Astrocyte of the hippocampus (primary cell): Measurements from ENCODE around the gene NPIPA7.
"Not testable (repeated sequence)": the region's sequence is repeated elsewhere in the genome, so short reads cannot be mapped to it uniquely, and the experiment has no call there.

Source experiments
- DNase-seq: peaks from one replicate; pipeline ENCODE4 v3.0.0; 2011; ENCODE audit warnings: low read depth, low spot score

Gene NPIPA7

DNA sequence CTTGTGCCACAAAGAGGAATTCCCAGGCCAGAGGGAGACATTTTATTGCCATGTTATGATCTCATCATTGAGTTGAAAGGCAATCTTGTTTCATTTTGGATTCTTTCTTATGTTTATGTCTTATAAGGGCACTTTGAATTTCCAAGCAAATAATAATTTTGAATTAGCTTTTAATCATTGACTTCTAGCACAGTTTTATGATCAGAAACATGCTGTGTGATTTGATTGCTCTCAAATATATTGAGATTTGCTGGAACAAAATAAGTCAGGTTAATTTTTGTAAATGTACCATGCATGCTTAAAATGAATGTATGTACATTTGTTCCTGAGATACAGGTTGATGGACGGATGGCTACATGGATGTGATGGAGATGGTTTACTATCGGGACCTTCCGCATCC, at the start of gene NPIPA7:
NPIPA7 (plus strand) TSS at position 301 of the 400 bp plus-strand sequence. CDS start 105 bp downstream, outside the sequence.
- not testable (repeated sequence) for DNase-seq

GRCh38 chr16:16331466-16331865, 47.5 kb upstream of the NPIPA7 start:
- DNase-seq, result not testable (repeated sequence)

DNA sequence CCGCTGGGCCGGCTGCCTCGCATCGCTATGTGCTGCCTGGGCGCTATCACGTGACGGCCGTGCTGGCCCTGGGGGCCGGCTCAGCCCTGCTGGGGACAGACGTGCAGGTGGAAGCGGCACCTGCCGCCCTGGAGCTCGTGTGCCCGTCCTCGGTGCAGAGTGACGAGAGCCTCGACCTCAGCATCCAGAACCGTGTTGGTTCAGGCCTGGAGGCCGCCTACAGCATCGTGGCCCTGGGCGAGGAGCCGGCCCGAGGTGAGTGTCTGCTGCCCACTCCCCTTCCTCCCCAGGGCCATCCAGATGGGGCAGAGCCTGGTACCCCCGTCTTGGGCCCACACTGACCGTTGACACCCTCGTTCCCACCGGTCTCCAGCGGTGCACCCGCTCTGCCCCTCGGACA, 21.4 kb upstream of the NPIPA7 start:
- DNase-seq, result not testable (repeated sequence)

DNA sequence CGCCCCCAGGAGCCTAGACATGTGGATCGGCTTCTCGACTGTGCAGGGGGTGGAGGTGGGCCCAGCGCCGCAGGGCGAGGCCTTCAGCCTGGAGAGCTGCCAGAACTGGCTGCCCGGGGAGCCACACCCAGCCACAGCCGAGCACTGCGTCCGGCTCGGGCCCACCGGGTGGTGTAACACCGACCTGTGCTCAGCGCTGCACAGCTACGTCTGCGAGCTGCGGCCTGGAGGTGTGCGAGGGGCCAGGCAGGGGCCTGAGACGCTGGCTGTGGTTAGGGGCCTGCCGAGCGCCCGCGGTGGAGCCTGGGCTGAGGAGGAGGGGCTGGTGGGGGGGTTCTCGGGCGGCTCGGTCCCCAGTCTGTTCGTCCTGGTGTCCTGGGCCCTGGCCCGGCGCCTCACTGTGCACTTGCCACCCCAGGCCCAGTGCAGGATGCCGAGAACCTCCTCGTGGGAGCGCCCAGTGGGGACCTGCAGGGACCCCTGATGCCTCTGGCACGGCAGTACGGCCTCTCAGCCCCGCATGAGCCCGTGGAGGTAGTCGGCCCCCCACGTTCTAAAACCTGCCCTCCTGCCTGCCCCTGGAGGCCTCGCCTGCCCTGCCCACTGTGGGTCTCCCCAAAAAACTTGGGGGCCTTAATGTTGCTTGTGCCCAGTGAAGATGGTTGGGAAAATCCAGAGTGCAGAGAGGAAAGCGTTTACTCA, 20.2 kb upstream of the NPIPA7 start:
- not testable (repeated sequence) for DNase-seq

DNA sequence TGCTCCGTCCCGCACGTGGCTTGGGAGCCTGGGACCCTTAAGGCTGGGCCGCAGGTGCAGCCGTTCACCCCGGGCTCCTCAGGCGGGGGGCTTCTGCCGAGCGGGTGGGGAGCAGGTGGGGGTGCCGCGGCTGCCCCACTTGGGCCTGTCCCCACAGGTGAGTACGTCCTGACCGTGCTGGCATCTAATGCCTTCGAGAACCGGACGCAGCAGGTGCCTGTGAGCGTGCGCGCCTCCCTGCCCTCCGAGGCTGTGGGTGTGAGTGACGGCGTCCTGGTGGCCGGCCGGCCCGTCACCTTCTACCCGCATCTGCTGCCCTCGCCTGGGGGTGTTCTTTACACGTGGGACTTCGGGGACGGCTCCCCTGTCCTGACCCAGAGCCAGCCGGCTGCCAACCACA, 15.3 kb upstream of the NPIPA7 start:
- DNase-seq, result not testable (repeated sequence)

GRCh38 chr16:16364100-16364499, 14.8 kb upstream of the NPIPA7 start:
- DNase-seq, result not testable (repeated sequence)

DNA sequence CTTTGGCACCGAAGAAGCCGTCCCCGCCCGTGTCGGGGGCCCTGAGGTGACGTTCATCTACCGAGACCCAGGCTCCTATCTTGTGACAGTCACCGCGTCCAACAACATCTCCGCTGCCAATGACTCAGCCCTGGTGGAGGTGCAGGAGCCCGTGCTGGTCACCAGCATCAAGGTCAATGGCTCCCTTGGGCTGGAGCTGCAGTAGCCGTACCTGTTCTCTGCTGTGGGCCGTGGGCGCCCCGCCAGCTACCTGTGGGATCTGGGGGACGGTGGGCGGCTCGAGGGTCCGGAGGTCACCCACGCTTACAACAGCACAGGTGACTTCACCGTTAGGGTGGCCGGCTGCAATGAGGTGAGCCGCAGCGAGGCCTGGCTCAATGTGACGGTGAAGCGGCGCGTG, 14.2 kb upstream of the NPIPA7 start:
- DNase-seq, result not testable (repeated sequence)

- DNase-seq, result not testable (repeated sequence)
Measured at GRCh38 chr16:16365319-16365718, 13.6 kb upstream of the NPIPA7 start.

DNA sequence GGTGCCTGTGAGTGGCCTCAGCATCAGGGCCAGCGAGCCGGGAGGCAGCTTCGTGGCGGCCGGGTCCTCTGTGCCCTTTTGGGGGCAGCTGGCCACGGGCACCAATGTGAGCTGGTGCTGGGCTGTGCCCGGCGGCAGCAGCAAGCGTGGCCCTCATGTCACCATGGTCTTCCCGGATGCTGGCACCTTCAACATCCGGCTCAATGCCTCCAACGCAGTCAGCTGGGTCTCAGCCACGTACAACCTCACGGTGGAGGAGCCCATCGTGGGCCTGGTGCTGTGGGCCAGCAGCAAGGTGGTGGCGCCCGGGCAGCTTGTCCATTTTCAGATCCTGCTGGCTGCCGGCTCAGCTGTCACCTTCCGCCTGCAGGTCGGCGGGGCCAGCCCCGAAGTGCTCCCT, 13.1 kb upstream of the NPIPA7 start:
- DNase-seq, result not testable (repeated sequence)

GRCh38 chr16:16366552-16367284, 12.2 kb upstream of the NPIPA7 start:
- DNase-seq, result not testable (repeated sequence)

DNA sequence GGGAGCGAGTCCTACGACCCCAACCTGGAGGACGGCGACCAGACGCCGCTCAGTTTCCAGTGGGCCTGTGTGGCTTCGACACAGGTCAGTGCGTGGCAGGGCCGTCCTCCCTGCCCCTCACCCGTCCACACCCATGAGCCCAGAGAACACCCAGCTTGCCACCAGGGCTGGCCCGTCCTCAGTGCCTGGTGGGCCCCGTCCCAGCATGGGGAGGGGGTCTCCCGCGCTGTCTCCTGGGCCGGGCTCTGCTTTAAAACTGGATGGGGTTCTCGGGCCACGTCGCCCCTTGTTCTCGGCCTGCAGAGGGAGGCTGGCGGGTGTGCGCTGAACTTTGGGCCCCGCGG, 11.7 kb upstream of the NPIPA7 start:
- DNase-seq, result not testable (repeated sequence)

DNA sequence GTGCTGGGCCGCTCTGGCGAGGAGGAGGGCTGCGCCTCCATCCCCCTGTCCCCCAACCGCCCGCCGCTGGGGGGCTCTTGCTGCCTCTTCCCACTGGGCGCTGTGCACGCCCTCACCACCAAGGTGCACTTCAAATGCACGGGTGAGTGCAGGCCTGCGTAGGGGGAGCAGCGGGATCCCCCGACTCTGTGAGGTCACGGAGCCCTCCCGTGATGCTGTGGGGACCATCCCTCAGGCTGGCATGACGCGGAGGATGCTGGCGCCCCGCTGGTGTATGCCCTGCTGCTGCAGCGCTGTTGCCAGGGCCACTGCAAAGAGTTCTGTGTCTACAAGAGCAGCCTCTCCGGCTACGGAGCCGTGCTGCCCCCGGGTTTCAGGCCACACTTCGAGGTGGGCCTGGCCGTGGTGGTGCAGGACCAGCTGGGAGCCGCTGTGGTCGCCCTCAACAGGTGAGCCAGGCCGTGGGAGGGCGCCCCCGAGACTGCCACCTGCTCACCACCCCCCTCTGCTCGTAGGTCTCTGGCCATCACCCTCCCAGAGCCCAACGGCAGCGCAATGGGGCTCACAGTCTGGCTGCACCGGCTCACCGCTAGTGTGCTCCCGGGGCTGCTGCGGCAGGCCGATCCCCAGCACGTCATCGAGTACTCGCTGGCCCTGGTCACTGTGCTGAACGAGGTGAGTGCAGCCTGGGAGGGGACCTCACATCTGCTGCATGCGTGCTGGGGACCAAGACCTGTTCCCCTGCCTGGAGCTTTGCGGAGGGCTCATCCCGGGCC, 9.7 kb upstream of the NPIPA7 start:
- not testable (repeated sequence) for DNase-seq

DNA sequence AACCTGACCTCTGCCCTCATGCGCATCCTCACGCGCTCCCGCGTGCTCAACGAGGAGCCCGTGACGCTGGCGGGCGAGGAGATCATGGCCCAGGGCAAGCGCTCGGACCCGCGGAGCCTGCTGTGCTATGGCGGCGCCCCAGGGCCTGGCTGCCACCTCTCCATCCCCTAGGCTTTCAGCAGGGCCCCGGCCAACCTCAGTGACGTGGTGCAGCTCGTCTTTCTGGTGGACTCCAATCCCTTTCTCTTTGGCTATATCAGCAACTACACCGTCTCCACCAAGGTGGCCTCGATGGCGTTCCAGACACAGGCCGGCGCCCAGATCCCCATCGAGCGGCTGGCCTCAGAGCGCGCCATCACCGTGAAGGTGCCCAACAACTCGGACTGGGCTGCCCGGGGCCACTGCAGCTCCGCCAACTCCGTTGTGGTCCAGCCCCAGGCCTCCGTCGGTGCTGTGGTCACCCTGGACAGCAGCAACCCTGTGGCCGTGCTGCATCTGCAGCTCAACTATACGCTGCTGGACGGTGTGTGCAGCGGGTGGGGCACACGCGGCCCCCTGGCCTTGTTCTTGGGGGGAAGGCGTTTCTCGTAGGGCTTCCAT, 7.7 kb upstream of the NPIPA7 start:
- DNase-seq, result not testable (repeated sequence)

DNA sequence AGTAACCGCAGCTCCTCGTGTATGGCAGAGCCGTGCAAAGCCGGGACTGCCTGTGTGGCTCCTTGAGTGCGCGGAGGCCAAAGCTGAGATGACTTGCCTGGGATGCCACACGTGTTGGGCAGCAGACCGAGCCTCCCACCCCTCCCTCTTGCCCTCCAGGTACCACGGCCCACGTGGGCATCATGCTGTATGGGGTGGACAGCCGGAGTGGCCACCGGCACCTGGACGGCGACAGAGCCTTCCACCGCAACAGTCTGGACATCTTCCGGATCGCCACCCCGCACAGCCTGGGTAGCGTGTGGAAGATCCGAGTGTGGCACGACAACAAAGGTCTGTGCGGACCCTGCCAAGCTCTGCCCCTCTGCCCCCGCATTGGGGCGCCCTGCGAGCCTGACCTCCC, 4.7 kb upstream of the NPIPA7 start:
- not testable (repeated sequence) for DNase-seq

- not testable (repeated sequence) for DNase-seq
Measured at GRCh38 chr16:16399685-16400084, 20.7 kb downstream of the NPIPA7 start.

DNA sequence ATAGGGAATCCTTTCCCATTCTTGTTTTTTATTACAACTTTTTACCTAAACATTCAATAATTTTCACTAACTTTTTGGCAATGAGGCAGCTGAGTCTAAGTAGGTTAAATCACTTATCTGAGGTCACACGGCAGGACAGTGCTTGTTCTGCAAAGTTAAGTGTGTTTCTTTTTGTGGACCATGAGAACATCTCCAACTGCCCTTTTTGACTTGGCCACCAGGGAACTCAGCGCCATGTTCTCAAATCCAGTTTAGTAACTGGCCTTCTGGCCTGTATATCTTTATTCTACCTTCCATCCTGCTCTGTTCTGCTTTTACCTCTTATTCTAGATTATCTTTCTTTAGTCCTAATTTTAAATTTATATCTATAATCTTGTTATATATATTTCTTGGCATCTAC, 23.4 kb downstream of the NPIPA7 start:
- not testable (repeated sequence) for DNase-seq

- not testable (repeated sequence) for DNase-seq
Measured at GRCh38 chr16:16404283-16404682, 25.3 kb downstream of the NPIPA7 start.

DNA sequence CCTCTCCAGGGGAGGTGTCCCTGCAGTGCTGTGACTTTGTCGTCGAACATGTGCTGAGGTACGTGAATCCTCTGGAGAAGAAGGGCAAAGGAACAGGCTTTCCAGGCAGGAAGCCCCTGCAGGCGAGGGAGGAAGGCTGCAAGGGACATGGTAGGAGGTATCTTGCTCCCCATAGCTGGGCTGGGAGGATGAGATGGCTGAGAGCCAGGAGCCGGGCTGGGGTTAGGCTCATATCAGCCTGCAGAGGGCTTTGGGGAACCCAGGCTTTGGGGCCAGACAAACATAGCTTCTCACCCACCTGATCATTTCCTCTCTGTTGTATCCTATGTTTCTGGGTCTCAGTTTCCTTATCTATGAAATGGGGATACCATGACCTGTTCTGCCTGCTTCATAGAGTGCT, 26.5 kb downstream of the NPIPA7 start:
- DNase-seq, result not testable (repeated sequence)

- not testable (repeated sequence) for DNase-seq
Measured at GRCh38 chr16:16408430-16408829, 29.5 kb downstream of the NPIPA7 start.

DNA sequence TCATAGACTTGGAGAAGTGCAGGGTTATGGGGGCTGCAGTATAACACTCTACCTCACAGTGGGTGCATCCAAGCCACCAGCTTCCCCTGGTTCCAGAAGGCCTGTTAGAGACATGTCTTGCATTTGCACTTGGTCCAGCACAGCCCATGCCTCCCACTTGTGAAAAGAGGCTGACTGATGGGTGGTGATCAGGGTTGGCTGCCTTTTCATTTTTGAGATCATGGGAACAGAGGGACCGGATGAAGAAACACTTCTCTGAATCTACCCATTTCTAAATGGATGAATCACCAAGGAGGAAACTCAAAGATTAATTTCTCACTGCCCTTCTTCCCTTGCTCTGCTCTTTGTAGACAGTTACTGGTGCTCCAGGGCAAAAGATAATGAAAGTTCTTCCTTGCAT, 34.8 kb downstream of the NPIPA7 start:
- not testable (repeated sequence) for DNase-seq

- DNase-seq, result not testable (repeated sequence)
Measured at GRCh38 chr16:16417071-16417470, 38.1 kb downstream of the NPIPA7 start.
